ENCODE data around the gene SNX9. TPM values are rescaled to one million over a fixed set of nuclear protein-coding genes. Genes with fewer than 3 reads are reported as not detected.
"Not testable (repeated sequence)": the region's sequence is repeated elsewhere in the genome, so short reads cannot be mapped to it uniquely, and the experiment has no call there.

The SNX9 gene
- total and polyA plus RNA-seq, 2 of the 4 experiments (the other 2 are of a cell fraction), result 35.3 to 41.2 TPM

GRCh38 chr6:157855804-157856203 is 32.8 kb downstream of the SNX9 start:
- dilution Hi-C loops (cut with HindIII; ENCODE audit: low sequenced_read_pairs, unreplicated experiment); H3K4me1 ChIP-seq (ENCODE audit: control insufficient read depth, insufficient read depth, low read length); H3K23ac ChIP-seq (ENCODE audit: low read depth, low read length); H2AFZ ChIP-seq (replicated peaks; ENCODE audit: low read length, poor library complexity); H3K18ac ChIP-seq (ENCODE audit: low read depth, low read length); H3K9ac ChIP-seq (ENCODE audit: low read depth, low read length); H2BK5ac ChIP-seq (ENCODE audit: low read depth, low read length, poor library complexity, severe bottlenecking); H2BK20ac ChIP-seq (ENCODE audit: low read depth, low read length); H4K5ac ChIP-seq (ENCODE audit: low read depth, low read length); in situ Hi-C loops (cut with MboI; ENCODE audit: low sequenced_read_pairs); DNase-seq; CTCF ChIA-PET; H3K56ac ChIP-seq (ENCODE audit: extremely low read depth, insufficient read depth, low read length); H2AK9ac ChIP-seq (replicated peaks; ENCODE audit: low read depth, low read length, poor library complexity); H3K9me1 ChIP-seq (ENCODE audit: insufficient read depth, low read length); BruUV-seq (replicated peaks); POLR2A ChIA-PET (ENCODE audit: unreplicated experiment); H3K4ac ChIP-seq (ENCODE audit: low read depth, low read length); H4K8ac ChIP-seq (ENCODE audit: low read depth in 2 of 2, low read length in 2 of 2); H3K4me3 ChIP-seq (ENCODE audit: insufficient read depth, low read depth, low read length); H2AK5ac ChIP-seq (ENCODE audit: low read depth, low read length); H3K36me3 ChIP-seq (ENCODE audit: control insufficient read depth, insufficient read depth, low read length); H2BK120ac ChIP-seq (ENCODE audit: low read depth, low read length); H3K4me2 ChIP-seq (ENCODE audit: low read depth, low read length); H3K27ac ChIP-seq (ENCODE audit: insufficient read depth, low read length); H4K91ac ChIP-seq (ENCODE audit: insufficient read depth, low read depth, low read length); ATAC-seq (ENCODE audit: low read depth); H2BK15ac ChIP-seq (ENCODE audit: low read depth, low read length); H3K27me3 ChIP-seq (ENCODE audit: control insufficient read depth, insufficient read depth, low read length); intact Hi-C loops (cut with micrococcal nuclease); H3K14ac ChIP-seq (replicated peaks; ENCODE audit: low read depth, low read length): not testable (repeated sequence)
- Histone ChIP-seq H3K79me1 (ENCODE audit: low read depth in 1 of 2, low read length in 2 of 2) (peaks cover 16 to 64% of the 10 kb centered on the region in 2 experiments), H4K20me1 (ENCODE audit: insufficient read depth, low read length) (peaks cover 77% of the 10 kb centered on the region), H3K9me3 (ENCODE audit: control insufficient read depth, insufficient read depth, low read length) (peaks cover 11% of the 10 kb centered on the region)
- no CpG with 5 or more reads among the region's 10 CpGs for WGBS, 2 experiments (ENCODE audit: extremely low coverage in 2 of 2, insufficient read length in 1 of 2)

GRCh38 chr6:157858664-157859063 is 35.6 kb downstream of the SNX9 start:
- H3K4me2 ChIP-seq (ENCODE audit: low read depth, low read length); H3K9ac ChIP-seq (ENCODE audit: low read depth, low read length); H2BK15ac ChIP-seq (ENCODE audit: low read depth, low read length); H3K27ac ChIP-seq (ENCODE audit: insufficient read depth, low read length); H2BK20ac ChIP-seq (ENCODE audit: low read depth, low read length); in situ Hi-C loops (cut with MboI; ENCODE audit: low sequenced_read_pairs); DNase-seq; H4K5ac ChIP-seq (ENCODE audit: low read depth, low read length); H2BK120ac ChIP-seq (ENCODE audit: low read depth, low read length); H3K9me3 ChIP-seq (ENCODE audit: control insufficient read depth, insufficient read depth, low read length); POLR2A ChIA-PET (ENCODE audit: unreplicated experiment); ATAC-seq (ENCODE audit: low read depth); CTCF ChIA-PET; H4K91ac ChIP-seq (ENCODE audit: insufficient read depth, low read depth, low read length); H3K4me3 ChIP-seq (ENCODE audit: insufficient read depth, low read depth, low read length); H3K27me3 ChIP-seq (ENCODE audit: control insufficient read depth, insufficient read depth, low read length); H3K14ac ChIP-seq (replicated peaks; ENCODE audit: low read depth, low read length); H2BK5ac ChIP-seq (ENCODE audit: low read depth, low read length, poor library complexity, severe bottlenecking); H2AK9ac ChIP-seq (replicated peaks; ENCODE audit: low read depth, low read length, poor library complexity); H3K23ac ChIP-seq (ENCODE audit: low read depth, low read length); H2AFZ ChIP-seq (replicated peaks; ENCODE audit: low read length, poor library complexity); intact Hi-C loops (cut with micrococcal nuclease); H3K18ac ChIP-seq (ENCODE audit: low read depth, low read length); dilution Hi-C loops (cut with HindIII; ENCODE audit: low sequenced_read_pairs, unreplicated experiment); BruUV-seq (replicated peaks); H2AK5ac ChIP-seq (ENCODE audit: low read depth, low read length); H3K36me3 ChIP-seq (ENCODE audit: control insufficient read depth, insufficient read depth, low read length); H3K4ac ChIP-seq (ENCODE audit: low read depth, low read length); H4K8ac ChIP-seq (ENCODE audit: low read depth in 2 of 2, low read length in 2 of 2); H3K56ac ChIP-seq (ENCODE audit: extremely low read depth, insufficient read depth, low read length): not testable (repeated sequence)
- Histone ChIP-seq H3K79me1 (ENCODE audit: low read depth in 1 of 2, low read length in 2 of 2) (peaks cover 9 to 63% of the 10 kb centered on the region in 2 experiments), H3K9me1 (ENCODE audit: insufficient read depth, low read length) (peaks cover 10% of the 10 kb centered on the region), H4K20me1 (ENCODE audit: insufficient read depth, low read length) (peaks cover 67% of the 10 kb centered on the region), H3K4me1 (ENCODE audit: control insufficient read depth, insufficient read depth, low read length) (peaks cover 14% of the 10 kb centered on the region)
- WGBS, 2 experiments (ENCODE audit: extremely low coverage in 2 of 2, insufficient read length in 1 of 2), result no CpG with 5 or more reads among the region's 1 CpG

All from IMR-90 (cell line).